NOMO-1 treated with DMSO at 0.1 percent for 48 hours (cell line): ENCODE data around the gene GDPD1.
A peak's percentile ranks its signal among the peaks of the same experiment; 100 is the strongest.
"Not testable (repeated sequence)": the region's sequence is repeated elsewhere in the genome, so short reads cannot be mapped to it uniquely, and the experiment has no call there.

Experiments used
- DNase-seq: peaks from one replicate; lab custom pipeline; 2025; ENCODE audit not compliant: unreplicated experiment; lab: John Stamatoyannopoulos, UW

The GDPD1 gene

DNA sequence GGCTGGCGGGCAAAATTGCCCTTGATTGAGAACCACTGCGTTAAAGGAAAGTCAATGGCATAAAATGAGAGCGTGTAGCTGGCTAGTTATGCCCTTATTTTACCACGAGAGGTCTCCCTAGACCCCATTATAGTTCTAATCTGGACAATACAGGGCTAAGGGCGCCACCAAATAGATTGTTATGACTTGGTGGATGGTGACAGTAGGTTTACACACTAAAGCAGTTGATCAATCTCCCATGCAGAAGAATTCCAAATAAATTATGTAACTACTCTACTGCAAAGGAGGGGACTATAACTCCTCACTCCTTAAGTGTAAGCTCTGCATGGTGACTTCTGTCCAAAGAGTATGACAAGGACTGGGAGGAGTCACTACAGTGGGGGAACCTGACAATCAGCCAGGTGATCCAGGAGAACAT is 90.7 kb downstream of the GDPD1 start:
- DNase-seq, result peak; percentile 76

DNA sequence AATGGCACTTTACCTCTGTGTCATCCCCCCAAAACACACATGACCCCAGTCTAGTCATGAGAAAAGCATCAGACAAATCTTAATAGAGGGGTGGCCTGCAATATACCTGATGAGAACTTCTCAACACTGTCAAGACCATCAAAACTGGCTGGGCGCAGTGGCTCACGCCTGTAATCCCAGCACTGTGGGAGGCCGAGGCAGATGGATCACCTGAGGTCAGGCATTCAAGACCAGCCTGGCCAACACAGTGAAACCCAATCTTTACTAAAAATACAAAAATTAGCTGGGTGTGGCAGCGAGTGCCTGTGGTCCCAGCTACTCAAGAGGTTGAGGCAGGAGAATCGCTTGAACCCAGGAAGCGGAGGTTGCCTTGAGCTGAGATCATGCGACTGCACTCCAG is 91.2 kb downstream of the GDPD1 start:
- not testable (repeated sequence) for DNase-seq

DNA sequence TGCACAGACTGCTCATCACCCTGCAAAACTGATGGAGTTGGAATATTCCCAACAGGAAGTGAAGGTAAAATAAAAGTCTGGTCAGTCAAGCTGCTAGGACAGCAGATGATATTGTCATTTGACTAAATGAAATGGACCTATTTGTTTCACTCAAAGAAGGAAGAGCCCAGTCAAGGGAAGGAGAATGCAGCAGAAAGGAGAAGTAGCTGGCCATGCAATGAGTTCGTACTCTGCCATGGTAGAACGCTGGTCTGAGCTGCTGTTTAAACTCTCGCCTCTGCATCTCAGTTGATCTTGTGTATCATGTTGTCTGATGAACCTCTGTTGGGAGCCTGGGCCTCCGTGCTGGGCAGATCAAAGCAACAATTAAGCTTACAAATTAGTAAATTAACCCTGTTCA is 95.6 kb downstream of the GDPD1 start:
- DNase-seq, result peak; percentile 45
